GM18867 (cell line): ENCODE measurements around the gene ENPEP.
"Not testable (repeated sequence)": the region's sequence is repeated elsewhere in the genome, so short reads cannot be mapped to it uniquely, and the experiment has no call there.

ENCODE experiments used
- ATAC-seq: cut with Tn5 transposase; IDR thresholded peaks from one replicate; pipeline ENCODE4 v1.9.1; 2021; ENCODE audit warnings: mild to moderate bottlenecking, moderate library complexity; ENCODE audit not compliant: unreplicated experiment

The ENPEP gene, protein sequence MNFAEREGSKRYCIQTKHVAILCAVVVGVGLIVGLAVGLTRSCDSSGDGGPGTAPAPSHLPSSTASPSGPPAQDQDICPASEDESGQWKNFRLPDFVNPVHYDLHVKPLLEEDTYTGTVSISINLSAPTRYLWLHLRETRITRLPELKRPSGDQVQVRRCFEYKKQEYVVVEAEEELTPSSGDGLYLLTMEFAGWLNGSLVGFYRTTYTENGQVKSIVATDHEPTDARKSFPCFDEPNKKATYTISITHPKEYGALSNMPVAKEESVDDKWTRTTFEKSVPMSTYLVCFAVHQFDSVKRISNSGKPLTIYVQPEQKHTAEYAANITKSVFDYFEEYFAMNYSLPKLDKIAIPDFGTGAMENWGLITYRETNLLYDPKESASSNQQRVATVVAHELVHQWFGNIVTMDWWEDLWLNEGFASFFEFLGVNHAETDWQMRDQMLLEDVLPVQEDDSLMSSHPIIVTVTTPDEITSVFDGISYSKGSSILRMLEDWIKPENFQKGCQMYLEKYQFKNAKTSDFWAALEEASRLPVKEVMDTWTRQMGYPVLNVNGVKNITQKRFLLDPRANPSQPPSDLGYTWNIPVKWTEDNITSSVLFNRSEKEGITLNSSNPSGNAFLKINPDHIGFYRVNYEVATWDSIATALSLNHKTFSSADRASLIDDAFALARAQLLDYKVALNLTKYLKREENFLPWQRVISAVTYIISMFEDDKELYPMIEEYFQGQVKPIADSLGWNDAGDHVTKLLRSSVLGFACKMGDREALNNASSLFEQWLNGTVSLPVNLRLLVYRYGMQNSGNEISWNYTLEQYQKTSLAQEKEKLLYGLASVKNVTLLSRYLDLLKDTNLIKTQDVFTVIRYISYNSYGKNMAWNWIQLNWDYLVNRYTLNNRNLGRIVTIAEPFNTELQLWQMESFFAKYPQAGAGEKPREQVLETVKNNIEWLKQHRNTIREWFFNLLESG

DNA sequence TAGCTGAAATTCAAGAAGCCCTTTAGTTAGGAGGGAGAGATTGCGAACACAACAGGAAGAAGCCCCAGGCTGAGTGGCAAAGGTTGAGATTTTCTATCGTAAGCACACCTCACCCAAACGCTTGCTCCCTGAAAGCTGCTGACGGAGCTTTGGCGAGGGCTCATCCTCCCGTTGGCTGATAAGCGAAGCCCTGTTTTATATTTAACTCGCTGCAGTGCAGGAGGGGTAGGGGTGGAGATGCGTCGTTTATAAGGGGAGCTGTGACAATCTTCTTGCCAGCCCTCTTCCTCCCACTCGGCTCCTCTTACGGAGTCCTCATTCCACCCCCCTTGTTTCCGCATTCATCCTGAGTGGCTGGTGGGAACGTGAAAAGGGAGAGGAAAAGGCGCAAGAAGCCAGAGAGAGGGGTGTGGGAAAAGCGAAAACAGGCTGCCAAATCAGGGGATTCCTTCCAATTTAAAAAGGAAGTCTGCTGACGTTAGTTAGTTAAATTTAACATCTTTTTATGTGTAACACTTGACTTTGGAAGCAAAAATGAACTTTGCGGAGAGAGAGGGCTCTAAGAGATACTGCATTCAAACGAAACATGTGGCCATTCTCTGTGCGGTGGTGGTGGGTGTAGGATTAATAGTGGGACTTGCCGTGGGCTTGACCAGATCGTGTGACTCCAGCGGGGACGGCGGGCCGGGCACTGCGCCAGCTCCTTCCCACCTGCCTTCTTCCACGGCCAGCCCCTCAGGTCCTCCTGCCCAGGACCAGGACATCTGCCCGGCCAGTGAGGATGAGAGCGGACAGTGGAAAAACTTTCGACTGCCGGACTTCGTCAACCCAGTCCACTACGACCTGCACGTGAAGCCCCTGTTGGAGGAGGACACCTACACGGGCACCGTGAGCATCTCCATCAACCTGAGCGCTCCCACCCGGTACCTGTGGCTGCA lies at the start of gene ENPEP:
ENPEP (plus strand) TSS at position 275 of the 938 bp plus-strand sequence; CDS start at position 535, 260 bp downstream.
- ATAC-seq, result no peak

DNA sequence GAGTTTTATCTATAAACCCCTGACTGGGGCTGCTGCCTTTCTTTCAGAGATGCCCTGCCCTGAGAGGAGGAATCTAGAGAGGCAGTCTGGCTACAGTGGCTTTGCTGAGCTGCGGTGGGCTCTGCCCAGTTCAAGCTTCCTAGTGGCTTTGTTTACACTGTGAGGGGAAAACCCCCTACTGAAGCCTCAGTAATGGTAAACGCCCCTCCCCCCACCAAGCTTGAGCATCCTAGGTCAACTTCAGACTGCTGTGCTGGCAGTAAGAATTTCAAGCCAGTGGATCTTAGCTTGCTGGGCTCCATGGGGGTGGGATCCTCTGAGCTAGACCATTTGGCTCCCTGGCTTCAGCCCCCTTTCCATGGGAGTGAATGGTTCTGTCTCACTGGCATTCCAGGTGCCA lies 44.1 kb upstream of the ENPEP start:
- not testable (repeated sequence) for ATAC-seq

DNA sequence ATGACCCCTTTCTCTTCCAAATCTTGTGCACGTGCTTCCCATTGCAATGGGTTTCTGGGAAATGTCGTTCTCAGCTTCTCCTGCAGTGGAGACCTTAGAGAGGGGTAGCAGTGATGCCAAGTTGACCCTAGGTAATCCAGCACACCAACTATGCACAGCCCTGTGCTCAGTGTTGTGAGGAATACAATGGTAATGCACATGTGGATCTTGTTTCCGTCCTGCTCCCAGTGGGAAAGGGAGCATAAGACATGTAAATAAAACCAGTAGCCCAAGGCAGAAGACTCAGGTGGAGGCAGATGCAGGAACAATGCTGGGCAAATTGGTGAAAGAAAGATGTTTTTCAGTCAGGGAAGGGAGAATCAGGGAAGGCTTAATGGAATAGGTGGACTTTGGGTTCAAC lies 38.7 kb upstream of the ENPEP start:
- not testable (repeated sequence) for ATAC-seq

DNA sequence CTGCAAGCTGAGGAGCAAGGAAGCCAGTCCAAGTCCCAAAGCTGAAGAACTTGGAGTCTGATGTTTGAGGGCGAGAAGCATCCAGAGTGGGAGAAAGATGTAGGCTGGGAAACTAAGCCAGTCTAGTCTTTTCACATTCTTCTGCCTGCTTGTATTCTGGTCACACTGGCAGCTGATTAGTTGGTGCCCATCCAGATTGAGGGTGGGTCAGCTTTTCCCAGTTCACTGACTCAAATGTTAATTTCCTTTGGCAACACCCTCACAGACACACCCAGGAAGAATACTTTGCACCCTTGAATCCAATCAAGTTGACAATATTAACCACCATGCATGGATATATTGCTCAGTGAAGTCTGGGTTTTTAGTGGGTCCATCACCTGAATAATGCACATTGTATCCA lies 36.7 kb upstream of the ENPEP start:
- not testable (repeated sequence) for ATAC-seq

DNA sequence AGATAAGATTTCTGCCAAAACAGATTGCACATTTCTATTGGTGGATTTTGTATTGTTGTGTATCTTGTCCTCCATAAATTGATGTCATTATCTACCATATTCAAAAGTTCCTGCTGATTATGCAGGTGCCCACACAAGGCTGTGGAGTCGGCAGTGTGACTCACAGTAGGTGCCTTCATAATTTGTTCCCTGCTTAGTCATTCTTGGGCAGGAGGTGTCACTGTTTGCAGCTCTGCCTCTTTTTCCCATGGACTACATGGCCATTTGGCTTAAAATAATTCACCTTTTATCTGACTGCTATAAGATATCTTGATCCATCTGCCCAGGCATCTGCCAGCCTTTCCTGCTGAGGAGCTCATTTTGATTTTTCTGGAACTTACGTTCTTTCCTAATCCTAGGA lies 33.6 kb upstream of the ENPEP start:
- ATAC-seq, result no peak

DNA sequence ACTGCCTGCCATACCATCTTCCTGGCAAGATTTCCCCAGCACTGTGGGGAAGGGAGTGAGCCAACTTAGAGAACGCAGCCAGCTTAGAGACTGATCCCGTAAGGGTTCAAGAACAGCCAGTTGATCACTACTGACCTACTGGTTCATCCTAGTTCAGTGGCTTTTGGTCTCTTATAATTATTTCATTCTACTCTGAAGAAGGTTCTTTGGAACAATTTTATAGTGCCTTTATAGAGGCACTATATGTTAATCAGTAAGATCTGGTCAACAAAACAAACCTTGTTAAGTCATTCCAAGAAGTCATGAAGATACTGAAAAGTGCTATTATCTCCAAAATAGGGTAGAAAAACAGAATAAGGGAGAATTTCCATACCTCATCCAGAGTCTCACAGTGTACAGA lies 33.2 kb upstream of the ENPEP start:
- ATAC-seq, result no peak

DNA sequence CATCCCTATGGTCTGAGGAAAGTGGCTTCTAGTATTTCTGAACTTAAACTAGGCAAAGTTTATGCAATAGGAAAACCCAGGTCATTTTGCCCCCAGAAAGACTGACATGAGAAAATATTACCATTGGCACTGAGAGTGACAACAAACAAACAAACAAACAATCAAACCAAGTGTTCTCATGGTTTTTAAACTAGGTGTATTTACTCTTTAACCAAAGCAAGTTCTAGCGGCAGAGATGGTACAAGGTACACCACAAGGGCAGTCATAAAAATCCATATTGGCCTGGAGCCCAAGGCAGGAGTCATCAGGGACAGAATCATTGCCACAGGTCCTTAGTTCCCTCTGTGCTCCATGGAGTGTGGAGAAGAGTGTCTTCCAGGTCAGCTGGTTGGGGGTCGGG lies 26.0 kb upstream of the ENPEP start:
- no peak for ATAC-seq

DNA sequence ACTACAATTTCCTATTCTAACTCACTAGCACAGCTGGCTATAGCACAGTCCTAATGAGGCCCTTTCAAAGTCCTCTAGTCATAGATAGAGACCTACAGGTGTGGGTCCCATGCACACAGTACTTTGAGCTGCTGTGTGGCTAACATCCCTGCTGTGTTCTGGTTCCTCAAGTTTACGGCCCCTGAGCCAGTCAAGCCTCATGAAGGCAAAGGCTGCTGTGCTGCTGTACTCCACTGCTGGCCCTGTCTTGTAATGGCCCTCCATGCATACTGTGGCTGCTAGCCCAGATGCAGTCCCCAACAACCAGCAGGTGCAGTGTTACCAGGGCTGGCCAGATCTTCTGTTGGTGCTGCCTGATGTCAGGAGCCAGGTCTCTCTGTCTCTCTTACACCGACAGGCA lies 23.4 kb upstream of the ENPEP start:
- ATAC-seq, result no peak

DNA sequence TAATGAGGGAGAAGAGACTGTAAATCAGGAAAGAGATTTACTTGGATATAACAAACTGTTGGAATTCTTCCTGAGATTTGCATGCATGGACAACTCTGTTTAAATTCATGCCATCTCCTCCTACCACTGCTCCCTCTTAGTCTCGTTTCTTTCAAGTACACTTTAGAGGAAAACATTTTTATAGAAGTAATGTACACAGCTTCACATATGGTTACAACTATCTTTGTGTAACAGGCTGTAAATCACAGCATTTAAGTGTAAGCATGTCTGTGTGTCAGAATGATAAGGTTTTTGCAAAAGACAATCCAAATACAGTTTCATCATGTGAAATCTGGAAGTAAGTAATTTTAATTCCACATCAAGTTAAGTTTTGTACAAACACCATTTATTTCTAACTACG lies 21.5 kb upstream of the ENPEP start:
- no peak for ATAC-seq

DNA sequence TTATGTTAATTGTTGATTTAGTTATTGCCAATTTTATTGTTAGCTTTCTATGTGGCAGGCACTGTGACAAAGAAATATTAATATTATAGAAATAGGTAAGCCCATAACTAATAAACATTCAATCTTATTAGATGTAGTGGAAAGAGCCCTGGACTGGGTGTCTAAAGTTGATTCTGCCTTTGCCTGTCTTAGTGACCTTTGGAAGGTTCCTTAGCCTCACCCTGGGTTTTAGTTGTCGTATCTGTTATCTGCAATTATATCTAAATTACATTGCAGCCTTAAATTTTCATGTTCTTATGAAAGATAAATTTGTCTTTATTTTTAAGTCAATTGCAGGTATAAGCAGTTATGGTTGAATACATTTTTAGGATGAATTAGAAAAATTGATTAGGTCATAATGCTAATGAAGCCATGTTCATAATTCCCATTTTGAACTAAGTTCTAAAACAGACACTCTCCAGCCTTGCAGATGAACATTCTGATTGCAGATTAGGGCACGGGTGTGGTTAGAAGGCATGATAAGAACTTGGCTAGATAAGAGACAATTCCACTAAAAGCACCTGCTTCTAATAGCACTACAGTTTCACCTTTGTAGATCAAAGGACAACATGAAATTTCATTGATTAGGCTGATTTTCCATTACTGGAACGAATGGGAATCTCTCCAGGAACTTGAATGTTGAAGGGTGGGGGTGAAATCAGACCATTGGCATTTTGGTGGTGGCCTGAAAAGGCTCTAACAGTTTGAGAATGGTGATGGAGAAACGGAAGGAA lies 17.3 kb upstream of the ENPEP start:
- no peak for ATAC-seq

DNA sequence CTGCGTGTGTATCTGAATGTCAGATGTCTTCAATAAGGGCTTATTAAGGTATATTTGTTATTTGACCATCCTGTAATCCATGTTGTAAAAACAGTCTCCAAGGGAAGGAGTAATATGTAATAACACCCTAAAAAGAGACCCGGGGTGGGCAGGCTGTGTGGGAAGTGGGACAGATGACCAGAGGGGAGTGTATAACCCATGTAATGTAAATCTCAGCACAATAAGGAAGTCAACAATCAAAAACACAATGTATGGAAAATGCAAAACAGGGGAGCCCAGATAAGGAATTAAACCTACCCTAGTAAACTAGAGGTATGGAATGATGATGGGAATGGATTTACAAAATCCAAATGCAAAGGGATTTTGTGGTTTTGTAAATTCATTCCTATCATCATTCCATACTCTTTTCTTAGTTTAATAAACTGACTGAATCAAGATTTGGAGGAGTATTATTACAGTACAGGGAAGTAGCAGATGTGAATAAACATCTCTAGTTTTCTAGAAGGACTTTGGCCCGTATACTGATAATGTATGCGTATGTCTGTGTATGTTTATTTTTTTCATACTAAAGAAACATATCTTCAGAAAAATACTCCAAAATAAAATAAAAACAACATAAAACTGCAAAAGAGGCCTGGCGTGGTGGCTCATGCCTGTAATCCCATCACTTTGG lies 15.7 kb upstream of the ENPEP start:
- ATAC-seq, result no peak

DNA sequence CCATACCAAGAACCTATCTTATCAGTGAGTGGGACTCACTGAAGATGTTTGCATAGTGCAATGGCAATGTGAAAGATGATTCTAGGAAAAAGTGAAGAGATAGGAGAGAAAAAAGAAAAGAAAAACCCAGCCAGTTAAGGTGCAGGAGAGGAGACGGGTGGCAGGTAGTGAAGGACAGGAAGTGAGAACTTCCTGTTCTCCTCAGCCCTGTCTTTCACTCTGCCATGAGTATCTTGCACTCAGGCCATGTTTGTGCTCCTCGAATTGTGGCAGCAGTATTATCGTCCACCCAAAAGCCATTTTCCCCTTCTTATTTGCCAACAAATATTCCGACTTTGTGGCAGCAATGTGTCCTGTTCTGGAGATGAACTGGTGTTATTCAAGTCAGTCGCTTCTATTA lies 8.6 kb upstream of the ENPEP start:
- peak; percentile 67 for ATAC-seq

DNA sequence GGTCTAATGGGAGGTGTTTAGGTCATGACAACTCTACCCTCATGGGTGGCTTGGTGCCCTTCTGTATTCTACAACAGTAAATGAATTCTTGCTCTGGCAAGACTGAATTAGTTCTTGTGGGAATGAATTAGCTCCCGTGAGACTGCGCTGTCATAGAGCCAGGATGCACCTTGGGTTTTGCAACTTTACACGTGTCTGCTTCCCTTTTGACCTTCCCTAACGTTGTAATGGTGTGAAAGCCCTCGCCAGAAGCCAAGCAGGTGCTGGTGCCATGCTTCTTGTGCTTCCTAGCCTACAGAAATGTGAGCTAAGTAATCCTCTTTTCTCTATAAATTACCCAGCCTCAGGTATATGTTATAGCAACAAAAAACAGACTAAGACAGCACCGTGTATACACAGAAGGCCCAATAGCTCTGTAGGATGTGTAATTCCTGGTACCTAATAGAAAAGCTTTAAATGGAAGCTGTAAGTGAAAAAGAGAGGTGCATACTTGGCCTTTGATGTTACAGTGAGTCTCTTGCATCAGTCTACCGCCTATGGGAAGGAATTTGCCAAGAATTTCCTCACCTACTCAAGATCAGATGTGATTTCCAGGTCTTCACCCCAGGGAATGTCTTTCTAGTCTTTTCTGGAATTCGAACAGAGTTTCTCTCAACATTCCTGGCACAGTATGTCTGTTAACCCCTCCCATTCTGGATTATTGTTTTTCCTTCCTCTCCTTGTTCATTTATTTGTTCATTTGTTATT lies 3.2 kb upstream of the ENPEP start:
- no peak for ATAC-seq

DNA sequence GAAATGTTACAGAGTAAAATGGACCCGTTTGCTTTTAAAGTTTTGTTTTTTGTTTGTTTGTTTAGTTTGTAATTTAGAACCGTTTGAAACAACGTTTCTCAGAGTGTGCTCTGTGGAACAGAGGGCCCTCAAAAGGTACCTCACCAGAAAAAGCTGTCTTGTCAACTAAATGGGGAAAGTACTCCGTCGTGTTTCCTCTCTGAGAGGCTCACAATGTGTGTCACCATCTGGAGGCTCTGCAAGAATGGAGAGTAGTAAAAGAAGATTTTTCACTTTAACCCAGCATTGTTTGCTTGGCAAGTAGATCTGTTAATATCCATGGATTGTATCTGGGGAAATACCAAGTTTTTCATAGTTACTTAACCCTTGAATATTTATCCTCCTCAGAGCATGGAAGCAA lies 1.5 kb upstream of the ENPEP start:
- ATAC-seq, result no peak

DNA sequence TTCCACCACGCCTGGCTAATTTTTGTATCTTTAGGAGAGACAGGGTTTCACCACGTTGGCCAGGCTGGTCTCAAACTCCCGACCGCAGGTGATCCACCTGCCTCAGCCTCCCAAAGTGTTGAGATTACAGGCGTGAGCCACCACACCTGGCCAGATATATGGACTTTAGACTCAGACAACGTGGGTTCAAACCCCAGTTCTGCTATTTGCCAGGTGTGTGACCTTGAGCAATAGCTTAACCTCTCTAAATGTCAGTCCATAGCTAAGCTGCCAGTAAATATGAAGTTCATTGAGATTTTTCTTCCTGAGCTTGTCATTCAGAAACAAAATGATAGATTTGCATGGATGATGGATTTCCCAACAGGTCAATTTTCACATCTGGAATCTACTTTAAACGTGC lies 875 bp upstream of the ENPEP start:
- ATAC-seq, result not testable (repeated sequence)

DNA sequence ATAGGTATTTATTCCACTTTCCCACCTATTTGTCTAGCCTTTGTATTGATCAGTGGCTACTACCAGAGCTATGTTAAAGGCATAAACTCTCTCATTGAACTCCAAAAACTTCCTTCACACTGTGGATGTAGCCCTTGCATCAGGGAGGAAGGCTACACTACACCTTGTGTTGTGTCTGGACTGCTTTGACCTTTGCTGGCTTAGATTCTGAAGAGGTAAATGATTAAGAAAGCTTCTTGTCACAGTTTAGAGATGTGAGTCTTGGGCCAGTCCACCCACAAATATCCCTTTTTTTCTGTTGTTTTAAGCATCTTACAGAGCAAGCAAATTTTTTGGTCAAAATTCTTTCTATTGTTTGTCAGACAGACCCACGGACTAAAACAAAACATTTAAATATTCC lies 1.9 kb downstream of the ENPEP start:
- no peak for ATAC-seq

DNA sequence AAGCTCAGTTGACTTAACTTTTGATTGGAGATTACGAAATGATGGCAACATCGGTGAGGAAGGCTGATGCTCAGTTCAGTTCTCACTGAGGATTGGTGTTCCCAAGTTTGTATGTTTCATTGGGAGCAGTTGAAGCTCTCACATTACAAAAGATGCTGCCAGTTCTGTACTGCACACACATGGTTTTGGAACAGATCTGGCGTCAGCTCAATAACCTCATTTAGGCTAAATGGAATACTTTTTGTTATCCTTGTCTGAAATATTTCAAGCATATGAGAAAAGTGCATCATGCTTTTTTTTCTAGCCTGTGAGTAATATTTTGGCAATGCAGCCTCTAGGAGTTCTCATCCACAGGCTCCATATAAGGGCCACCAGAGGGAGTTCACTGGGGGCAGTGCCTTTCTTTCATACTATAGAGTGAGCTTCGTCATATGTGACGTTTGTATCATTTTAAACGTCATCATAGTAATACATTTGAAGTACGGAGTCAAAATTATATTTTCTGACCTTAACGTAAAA lies 4.1 kb downstream of the ENPEP start:
- ATAC-seq, result no peak

DNA sequence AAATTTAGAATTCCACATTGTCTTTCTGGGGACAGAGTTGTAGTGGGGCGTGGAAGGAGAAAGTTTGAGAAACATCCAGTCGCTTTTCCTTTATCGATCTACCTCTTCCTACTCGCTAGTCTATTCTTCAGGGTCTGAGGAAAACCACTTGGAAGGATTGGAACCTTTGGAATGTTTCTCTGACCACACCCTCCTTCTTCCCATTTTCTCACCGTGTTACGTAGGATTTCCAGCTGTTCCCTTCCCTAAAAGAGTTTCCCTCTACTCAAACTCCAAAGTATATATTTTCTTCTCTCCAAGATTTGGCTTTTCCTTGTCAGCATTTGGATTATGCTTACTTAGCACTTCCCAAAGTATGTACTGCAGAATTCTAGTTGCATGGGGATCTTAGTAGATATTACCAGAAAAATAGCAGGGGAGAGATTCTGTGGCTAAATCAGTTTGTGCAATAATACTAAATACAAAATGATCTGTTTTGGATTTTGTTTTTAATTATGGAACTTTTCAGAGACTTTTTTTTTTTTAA lies 4.9 kb downstream of the ENPEP start:
- ATAC-seq, result no peak
